Muscle layer of duodenum (tissue), 2 donors: ENCODE results near the gene ACACB.

ENCODE experiments used
- H3K27ac ChIP-seq: one replicate; pipeline ENCODE4 v1.7.0; 2013; ENCODE audit warnings: mild to moderate bottlenecking, low read length
- H3K27me3 ChIP-seq: one replicate; pipeline ENCODE4 v1.7.0; 2013; ENCODE audit warnings: low read depth, mild to moderate bottlenecking, control low read depth, low read length
- H3K36me3 ChIP-seq, 2 donors: one replicate each; pipeline ENCODE4 v1.7.0; 2013; ENCODE audit warnings: low read length in 2 of 2, control low read depth in 1 of 2, mild to moderate bottlenecking in 1 of 2; ENCODE audit not compliant: insufficient read depth in 2 of 2, control insufficient read depth in 1 of 2
- H3K4me1 ChIP-seq, 2 donors: one replicate each; pipeline ENCODE4 v1.7.0; 2013; ENCODE audit warnings: low read length in 2 of 2, mild to moderate bottlenecking in 2 of 2, control low read depth in 1 of 2, moderate library complexity in 1 of 2; ENCODE audit not compliant: insufficient read depth in 2 of 2, control insufficient read depth in 1 of 2
- H3K4me3 ChIP-seq, 2 donors: one replicate each; pipeline ENCODE4 v1.7.0; 2013; ENCODE audit warnings: low read length in 2 of 2, low read depth in 1 of 2, mild to moderate bottlenecking in 1 of 2
- H3K9me3 ChIP-seq, 2 donors: one replicate each; pipeline ENCODE4 v1.7.0; 2013; ENCODE audit warnings: low read length in 2 of 2, control low read depth in 1 of 2, mild to moderate bottlenecking in 1 of 2; ENCODE audit not compliant: control insufficient read depth in 1 of 2
- donor health status: healthy.

ACACB gene

DNA sequence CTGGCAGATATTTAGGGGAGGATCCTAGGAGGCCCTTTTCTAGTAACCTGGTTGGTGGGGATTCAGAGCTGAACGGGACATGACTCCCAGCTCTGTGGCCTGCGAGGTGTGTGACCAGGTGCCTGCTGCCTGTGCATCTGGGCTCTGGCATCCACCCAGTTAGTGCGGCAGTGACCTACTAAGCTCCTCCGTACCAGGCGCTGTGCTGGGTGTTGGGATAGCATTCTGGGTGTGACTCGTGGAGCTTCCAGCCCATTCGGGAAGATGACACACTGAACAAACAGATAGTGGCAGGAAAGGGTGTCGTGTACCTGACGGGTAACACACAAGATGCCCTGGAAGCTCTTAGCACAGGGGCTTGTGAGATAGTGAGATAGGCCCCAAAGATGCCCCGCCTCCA, 80.9 kb downstream of the ACACB start:
- Histone ChIP-seq H3K36me3 (peaks cover 44 to 79% of the 10 kb centered on the region in 2 donors), H3K27ac (no peak overlapping the region), H3K4me1 (no peaks in the 10 kb centered on the region)

DNA sequence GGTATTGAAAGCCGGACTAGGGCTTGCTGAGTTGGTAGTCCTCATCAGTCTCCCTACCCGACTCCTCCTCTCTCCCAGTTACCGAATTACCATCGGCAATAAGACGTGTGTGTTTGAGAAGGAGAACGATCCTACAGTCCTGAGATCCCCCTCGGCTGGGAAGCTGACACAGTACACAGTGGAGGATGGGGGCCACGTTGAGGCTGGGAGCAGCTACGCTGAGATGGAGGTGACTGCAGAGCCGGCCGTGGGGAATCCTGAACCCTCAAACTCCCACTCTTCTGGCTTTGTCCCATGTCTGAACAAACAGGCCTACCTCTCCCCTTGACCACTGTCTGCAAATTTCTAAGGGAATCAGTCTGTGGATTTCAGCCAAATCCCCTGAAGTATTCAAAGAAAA, 82.9 kb downstream of the ACACB start:
- Histone ChIP-seq H3K36me3 (peaks cover 45 to 74% of the 10 kb centered on the region in 2 donors), H3K4me1 (no peaks in the 10 kb centered on the region), H3K27me3 (no peaks in the 10 kb centered on the region), H3K9me3 (no peaks in the 10 kb centered on the region), H3K4me3 (no peak overlapping the region), H3K27ac (no peak overlapping the region)

More for the DNA sequence above, 80.9 kb downstream of the ACACB start:
- no peaks in the 10 kb centered on the region for H3K27me3 ChIP-seq
- H3K9me3 ChIP-seq = no peaks in the 10 kb centered on the region
- H3K4me3 ChIP-seq = no peak overlapping the region

DNA sequence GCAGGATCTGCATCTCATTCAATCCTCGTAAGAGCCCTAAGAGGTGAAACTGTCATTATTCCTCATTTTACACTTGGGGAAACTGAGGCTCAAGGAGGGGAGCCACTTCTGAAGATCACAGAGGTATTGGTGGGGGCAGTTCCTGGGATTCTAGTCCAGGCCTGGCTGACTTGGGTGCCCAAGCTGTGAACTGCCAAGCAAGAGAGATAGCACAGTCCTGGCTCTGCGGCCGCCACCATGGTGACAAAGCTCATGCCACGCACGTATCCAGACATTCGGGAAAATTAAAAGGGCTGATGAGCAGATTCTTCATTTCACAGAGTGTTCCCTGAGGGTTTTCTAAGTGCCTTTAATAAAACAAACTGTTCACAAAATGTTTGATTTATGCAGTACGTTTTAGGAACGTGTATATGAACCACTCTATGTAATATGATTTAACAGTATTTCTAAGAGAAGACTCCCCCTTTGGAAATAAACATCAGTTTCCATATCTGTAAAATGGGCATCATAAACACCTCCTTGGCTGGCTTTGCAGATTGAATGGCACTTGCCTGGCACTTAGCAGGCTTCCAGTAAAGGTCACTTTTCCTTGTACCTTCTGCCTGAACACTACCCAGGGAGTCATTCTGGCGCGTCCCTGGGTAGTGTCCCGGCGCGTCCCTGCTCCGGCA, 84.6 kb downstream of the ACACB start:
- H3K36me3 ChIP-seq = peaks cover 32 to 70% of the 10 kb centered on the region in 2 donors
- H3K4me1 ChIP-seq = no peaks in the 10 kb centered on the region
- no peaks in the 10 kb centered on the region for H3K27me3 ChIP-seq
- no peaks in the 10 kb centered on the region for H3K9me3 ChIP-seq
- H3K27ac ChIP-seq = no peak overlapping the region
- H3K4me3 ChIP-seq = no peak overlapping the region

DNA sequence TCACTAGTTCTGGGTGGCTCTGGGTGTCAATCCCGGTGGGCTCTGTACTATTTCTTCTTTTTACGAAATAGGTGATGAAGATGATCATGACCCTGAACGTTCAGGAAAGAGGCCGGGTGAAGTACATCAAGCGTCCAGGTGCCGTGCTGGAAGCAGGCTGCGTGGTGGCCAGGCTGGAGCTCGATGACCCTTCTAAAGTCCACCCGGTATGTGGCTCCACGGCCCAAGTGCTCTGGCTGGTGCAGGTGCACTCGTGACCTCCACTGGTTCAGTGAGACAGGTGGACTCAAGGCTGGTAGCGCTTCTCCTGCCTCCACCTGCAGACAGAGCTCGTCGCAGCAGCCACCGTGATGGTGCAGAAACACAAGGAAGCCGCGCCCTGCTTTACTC, 85.1 kb downstream of the ACACB start:
- H3K27me3 ChIP-seq = no peaks in the 10 kb centered on the region
- peaks cover 28 to 70% of the 10 kb centered on the region in 2 donors for H3K36me3 ChIP-seq
- H3K4me3 ChIP-seq = no peak overlapping the region
- no peak overlapping the region for H3K27ac ChIP-seq
- no peaks in the 10 kb centered on the region for H3K4me1 ChIP-seq
- H3K9me3 ChIP-seq = no peaks in the 10 kb centered on the region

DNA sequence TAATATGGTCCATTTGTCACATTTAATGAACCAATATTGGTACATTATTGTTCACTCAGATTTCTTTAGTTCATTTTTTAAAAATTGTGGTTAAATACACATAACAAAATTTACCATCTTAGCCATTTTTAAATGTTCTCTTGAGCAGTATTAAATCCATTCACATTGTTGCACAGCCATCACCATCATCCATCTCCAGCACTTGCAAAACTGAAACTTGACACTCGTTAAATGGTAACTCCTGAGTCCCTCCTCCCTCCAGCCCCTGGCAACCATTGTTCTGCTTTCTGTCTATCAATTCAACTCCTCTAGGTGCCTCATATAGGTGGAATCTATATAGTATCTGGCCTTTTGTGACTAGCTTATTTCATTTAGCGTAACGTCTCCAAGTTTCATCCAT, 86.4 kb downstream of the ACACB start:
- H3K36me3 ChIP-seq = peaks cover 36 to 70% of the 10 kb centered on the region in 2 donors
- H3K4me3 ChIP-seq = no peak overlapping the region
- no peaks in the 10 kb centered on the region for H3K27me3 ChIP-seq
- no peaks in the 10 kb centered on the region for H3K9me3 ChIP-seq
- H3K4me1 ChIP-seq = no peaks in the 10 kb centered on the region
- no peak overlapping the region for H3K27ac ChIP-seq

DNA sequence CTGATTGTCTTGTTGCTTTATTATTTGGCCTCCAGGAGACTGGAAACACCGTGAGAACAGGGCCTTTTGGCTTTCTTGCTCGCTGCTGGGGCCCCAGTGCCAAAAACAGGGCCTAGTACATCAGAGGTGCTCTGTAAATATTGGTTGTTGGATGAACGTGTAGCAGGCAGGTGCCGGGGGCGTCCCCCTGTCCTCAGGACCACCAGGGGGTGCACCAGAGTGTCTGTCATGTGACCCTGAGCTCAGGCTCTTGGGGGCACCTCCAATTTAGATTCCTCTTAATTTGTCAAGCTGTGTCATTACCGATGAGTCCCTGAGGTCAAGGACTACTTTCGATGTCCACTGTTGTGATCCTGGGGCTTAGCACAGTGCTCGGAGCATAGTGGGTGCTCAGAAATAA, 87.1 kb downstream of the ACACB start:
- Histone ChIP-seq H3K9me3 (no peaks in the 10 kb centered on the region), H3K4me1 (no peaks in the 10 kb centered on the region), H3K27me3 (no peaks in the 10 kb centered on the region), H3K27ac (no peak overlapping the region), H3K36me3 (peaks cover 40 to 75% of the 10 kb centered on the region in 2 donors), H3K4me3 (no peak overlapping the region)

DNA sequence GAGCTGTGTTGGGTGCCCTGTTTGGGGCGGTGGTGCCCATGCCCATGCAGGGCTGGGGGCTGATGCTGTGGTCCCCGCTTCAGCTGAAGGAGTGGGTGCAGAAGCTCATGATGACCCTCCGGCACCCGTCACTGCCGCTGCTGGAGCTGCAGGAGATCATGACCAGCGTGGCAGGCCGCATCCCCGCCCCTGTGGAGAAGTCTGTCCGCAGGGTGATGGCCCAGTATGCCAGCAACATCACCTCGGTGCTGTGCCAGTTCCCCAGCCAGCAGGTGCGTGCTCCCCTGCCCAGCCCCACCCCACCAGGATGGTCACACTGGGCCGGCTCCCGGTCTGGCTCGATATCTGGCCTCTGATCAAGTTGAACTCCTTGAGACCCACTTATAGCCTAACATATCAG, 92.7 kb downstream of the ACACB start:
- H3K4me1 ChIP-seq = no peaks in the 10 kb centered on the region
- no peaks in the 10 kb centered on the region for H3K27me3 ChIP-seq
- H3K4me3 ChIP-seq = no peak overlapping the region
- H3K9me3 ChIP-seq = no peaks in the 10 kb centered on the region
- H3K27ac ChIP-seq = no peak overlapping the region
- peaks cover 31 to 79% of the 10 kb centered on the region in 2 donors for H3K36me3 ChIP-seq

DNA sequence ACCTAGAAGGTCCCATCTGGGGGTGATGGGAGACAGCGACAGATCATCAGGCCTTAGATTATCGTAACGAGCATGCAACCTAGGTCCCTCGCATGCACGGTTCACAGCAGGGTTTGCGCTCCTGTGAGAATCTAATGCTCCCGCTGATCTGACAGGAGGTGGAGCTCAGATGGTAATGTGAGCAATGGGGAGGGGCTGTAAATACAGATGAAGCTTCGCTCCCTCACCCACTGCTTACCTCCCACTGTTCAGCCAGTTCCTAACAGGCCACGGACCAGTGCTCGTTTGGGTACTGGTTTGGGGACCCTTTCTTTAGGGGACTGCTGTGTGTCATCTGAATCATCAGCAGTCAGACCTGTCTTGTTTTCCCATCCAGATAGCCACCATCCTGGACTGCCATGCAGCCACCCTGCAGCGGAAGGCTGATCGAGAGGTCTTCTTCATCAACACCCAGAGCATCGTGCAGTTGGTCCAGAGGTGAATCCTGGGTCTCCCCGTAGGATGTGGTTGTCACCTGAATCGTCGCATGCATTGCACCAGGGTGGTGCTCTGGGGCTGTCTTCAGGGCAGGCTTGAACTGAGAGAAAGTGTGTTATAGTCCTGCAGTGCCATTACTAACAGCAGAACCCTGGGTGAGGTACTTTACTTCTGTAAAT, 96.2 kb downstream of the ACACB start:
- Histone ChIP-seq H3K36me3 (peaks cover 35 to 75% of the 10 kb centered on the region in 2 donors), H3K9me3 (no peaks in the 10 kb centered on the region), H3K4me3 (no peak overlapping the region)

DNA sequence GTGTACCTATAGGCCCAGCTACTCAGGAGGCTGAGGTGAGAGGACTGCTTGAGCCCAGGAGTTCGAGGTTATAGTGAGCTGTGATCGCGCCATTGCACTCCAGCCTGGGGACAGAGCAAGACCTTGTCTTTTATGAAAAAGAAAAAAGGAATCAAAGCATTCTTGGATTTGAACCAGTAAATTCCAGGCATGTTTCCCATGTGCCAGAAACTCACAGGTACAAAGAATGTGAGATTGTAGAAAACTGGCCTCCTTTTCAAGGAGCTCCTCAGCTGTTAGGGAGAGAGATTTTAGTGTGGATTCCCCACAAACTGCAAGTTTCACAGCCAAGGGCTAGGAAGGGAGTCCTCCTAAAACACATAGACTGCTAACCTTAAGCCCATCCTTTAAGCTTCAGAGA, 97.7 kb downstream of the ACACB start:
- Histone ChIP-seq H3K36me3 (peaks cover 28 to 70% of the 10 kb centered on the region in 2 donors), H3K9me3 (no peaks in the 10 kb centered on the region), H3K4me3 (no peak overlapping the region), H3K27me3 (no peaks in the 10 kb centered on the region), H3K4me1 (no peaks in the 10 kb centered on the region), H3K27ac (no peak overlapping the region)

More for the DNA sequence above, 96.2 kb downstream of the ACACB start:
- Histone ChIP-seq H3K27me3 (no peaks in the 10 kb centered on the region), H3K4me1 (no peaks in the 10 kb centered on the region), H3K27ac (no peak overlapping the region)

DNA sequence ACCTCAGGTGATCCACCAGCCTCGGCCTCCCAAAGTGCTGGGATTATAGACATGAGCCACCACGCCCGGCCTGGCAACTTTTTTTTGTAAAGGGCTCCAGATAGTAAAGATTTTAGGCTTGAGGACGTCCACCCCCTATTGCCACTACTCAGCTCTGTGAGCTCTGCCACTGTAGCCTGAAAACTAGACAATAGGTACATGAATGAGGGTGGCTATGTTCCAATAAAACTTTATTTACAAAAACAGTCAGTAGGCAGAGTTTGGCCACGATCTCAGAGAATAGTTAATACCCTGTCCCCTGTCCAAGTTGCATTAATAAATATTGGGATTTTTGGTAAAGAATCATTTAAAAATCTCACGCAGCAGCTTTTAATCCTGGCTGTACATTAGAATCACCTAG, 102.6 kb downstream of the ACACB start:
- H3K4me1 ChIP-seq = no peaks in the 10 kb centered on the region
- H3K27ac ChIP-seq = no peak overlapping the region
- H3K27me3 ChIP-seq = no peaks in the 10 kb centered on the region
- H3K9me3 ChIP-seq = no peaks in the 10 kb centered on the region
- H3K36me3 ChIP-seq = peaks cover 27 to 77% of the 10 kb centered on the region in 2 donors
- no peak overlapping the region for H3K4me3 ChIP-seq

DNA sequence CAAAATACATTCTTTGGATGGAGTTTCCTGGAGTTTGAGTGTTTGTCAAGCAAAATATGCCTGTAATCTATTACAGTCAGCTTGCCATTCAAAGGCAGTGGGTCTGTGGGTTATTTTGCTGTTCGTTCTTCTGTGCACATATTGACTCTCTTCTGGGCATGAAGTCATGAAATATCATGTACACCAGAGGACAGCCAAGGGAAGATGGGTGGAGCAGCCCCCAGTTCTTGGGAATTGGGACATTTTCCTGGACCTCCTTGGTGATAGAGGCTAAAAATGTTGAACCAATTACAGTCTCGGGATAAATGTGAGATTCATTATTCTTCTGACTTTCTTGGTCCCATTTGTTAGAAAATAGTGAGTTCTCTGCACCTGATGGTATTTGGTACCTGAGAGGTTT, 103.6 kb downstream of the ACACB start:
- Histone ChIP-seq H3K36me3 (peaks cover 27 to 77% of the 10 kb centered on the region in 2 donors), H3K4me3 (no peak overlapping the region), H3K27me3 (no peaks in the 10 kb centered on the region), H3K9me3 (no peaks in the 10 kb centered on the region), H3K4me1 (no peaks in the 10 kb centered on the region), H3K27ac (no peak overlapping the region)
